ENCODE results near the gene ZNF76. TPM values are rescaled to one million over a fixed set of nuclear protein-coding genes. Genes with fewer than 3 reads are reported as not detected.
A peak's percentile ranks its signal among the peaks of the same experiment; 100 is the strongest.

ZNF76 gene
- total and polyA plus RNA-seq, 2 of the 13 experiments (the other 11 are each of a cell fraction or from before 2014, with no cell fraction given), result 13.2 to 26.4 TPM

DNA sequence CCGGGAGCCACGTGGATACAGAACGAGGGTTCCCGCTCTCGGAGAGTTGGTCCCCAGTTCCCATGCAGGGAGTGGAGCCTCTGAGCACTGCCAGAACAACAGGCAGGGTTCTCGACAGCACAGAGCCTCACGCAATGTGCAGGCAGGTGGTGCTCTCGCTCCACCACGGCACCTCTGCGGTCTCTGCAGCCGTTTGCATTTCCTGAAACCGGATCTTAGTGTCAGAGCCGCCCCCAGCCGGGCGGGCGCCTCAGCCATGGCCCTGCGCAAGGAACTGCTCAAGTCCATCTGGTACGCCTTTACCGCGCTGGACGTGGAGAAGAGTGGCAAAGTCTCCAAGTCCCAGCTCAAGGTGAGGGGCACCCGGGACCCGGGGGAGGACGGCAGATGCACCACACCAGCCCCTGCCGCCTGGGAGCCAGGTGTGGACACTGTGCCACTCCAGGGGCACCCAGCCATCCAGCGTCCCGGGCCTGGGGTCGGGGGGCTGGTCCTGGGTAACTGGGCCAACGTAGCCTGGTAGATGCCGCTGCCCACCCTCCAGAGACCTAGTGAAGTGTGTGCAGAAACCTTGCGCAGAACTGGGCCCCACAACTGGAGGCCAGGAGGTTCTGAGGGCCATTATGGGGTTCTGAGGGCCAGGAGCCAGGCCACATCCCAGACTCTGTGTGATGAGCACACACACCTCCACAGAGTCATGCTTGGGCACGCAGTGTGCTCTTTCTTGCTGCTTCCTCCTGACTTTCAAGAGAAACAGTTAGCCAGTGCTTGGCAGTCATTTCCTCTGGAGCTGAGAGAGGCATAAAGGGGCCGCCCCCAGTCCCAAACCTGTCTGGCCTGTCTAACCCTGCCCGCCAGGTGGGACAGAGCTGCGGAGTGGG, 38.3 kb downstream of the ZNF76 start, which contains the start of gene DEF6 (continued):
- TF ChIP-seq ZNF496 (CRISPR knock-in tag; IDR thresholded peaks at IDR 0.05; ENCODE audit: insufficient replicate concordance) (no peak), ZNF451 (CRISPR knock-in tag; IDR thresholded peaks at IDR 0.05) (peak; percentile 60; the same call in 1 of the 2 replicates), YEATS4 (CRISPR knock-in tag; IDR thresholded peaks at IDR 0.05; ENCODE audit: borderline replicate concordance) (peak; percentile 73; the same call in 1 of the 2 replicates), ZSCAN31 (CRISPR knock-in tag; IDR thresholded peaks at IDR 0.05; ENCODE audit: low read depth) (0 out of 2 replicates have a peak, but pooled peaks have one; percentile 58), ELF3 (CRISPR knock-in tag; IDR thresholded peaks at IDR 0.05) (peak; percentile 99), ETV6 (CRISPR knock-in tag; conservative IDR thresholded peaks at IDR 0.05) (no peak; the same call in 1 of the 2 replicates), ZNF83 (CRISPR knock-in tag; IDR thresholded peaks at IDR 0.05; ENCODE audit: borderline replicate concordance) (no peak), SP140L (CRISPR knock-in tag; IDR thresholded peaks at IDR 0.05; ENCODE audit: borderline replicate concordance) (no peak), DR1 (CRISPR knock-in tag; IDR thresholded peaks at IDR 0.05) (0 out of 2 replicates have a peak, but pooled peaks have one; percentile 20), SMAD1 (CRISPR knock-in tag; IDR thresholded peaks at IDR 0.05; ENCODE audit: borderline replicate concordance, low read depth) (peak; percentile 89; the same call in 1 of the 2 replicates)
- TF ChIP-seq, protein P1, sequence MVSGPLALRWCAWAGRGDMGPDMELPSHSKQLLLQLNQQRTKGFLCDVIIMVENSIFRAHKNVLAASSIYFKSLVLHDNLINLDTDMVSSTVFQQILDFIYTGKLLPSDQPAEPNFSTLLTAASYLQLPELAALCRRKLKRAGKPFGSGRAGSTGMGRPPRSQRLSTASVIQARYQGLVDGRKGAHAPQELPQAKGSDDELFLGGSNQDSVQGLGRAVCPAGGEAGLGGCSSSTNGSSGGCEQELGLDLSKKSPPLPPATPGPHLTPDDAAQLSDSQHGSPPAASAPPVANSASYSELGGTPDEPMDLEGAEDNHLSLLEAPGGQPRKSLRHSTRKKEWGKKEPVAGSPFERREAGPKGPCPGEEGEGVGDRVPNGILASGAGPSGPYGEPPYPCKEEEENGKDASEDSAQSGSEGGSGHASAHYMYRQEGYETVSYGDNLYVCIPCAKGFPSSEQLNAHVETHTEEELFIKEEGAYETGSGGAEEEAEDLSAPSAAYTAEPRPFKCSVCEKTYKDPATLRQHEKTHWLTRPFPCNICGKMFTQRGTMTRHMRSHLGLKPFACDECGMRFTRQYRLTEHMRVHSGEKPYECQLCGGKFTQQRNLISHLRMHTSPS (CRISPR knock-in tag; IDR thresholded peaks at IDR 0.05; ENCODE audit: low read depth), result peak; percentile 77; the same call in 1 of the 2 replicates
- TF ChIP-seq, protein P2, sequence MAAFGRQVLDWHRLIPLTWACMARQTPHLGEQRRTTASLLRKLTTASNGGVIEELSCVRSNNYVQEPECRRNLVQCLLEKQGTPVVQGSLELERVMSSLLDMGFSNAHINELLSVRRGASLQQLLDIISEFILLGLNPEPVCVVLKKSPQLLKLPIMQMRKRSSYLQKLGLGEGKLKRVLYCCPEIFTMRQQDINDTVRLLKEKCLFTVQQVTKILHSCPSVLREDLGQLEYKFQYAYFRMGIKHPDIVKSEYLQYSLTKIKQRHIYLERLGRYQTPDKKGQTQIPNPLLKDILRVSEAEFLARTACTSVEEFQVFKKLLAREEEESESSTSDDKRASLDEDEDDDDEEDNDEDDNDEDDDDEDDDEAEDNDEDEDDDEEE (CRISPR knock-in tag; IDR thresholded peaks at IDR 0.05), result peak; percentile 89; the same call in 1 of the 2 replicates
- TF ChIP-seq, protein P3, sequence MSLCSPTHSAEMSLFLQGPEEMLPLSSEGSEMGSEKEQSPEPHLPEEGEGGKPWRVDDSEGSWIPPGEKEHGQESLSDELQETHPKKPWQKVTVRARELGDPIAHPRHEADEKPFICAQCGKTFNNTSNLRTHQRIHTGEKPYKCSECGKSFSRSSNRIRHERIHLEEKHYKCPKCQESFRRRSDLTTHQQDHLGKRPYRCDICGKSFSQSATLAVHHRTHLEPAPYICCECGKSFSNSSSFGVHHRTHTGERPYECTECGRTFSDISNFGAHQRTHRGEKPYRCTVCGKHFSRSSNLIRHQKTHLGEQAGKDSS (CRISPR knock-in tag; IDR thresholded peaks at IDR 0.05; ENCODE audit: borderline replicate concordance, low read depth), result peak; percentile 98
- TF ChIP-seq, protein P4, sequence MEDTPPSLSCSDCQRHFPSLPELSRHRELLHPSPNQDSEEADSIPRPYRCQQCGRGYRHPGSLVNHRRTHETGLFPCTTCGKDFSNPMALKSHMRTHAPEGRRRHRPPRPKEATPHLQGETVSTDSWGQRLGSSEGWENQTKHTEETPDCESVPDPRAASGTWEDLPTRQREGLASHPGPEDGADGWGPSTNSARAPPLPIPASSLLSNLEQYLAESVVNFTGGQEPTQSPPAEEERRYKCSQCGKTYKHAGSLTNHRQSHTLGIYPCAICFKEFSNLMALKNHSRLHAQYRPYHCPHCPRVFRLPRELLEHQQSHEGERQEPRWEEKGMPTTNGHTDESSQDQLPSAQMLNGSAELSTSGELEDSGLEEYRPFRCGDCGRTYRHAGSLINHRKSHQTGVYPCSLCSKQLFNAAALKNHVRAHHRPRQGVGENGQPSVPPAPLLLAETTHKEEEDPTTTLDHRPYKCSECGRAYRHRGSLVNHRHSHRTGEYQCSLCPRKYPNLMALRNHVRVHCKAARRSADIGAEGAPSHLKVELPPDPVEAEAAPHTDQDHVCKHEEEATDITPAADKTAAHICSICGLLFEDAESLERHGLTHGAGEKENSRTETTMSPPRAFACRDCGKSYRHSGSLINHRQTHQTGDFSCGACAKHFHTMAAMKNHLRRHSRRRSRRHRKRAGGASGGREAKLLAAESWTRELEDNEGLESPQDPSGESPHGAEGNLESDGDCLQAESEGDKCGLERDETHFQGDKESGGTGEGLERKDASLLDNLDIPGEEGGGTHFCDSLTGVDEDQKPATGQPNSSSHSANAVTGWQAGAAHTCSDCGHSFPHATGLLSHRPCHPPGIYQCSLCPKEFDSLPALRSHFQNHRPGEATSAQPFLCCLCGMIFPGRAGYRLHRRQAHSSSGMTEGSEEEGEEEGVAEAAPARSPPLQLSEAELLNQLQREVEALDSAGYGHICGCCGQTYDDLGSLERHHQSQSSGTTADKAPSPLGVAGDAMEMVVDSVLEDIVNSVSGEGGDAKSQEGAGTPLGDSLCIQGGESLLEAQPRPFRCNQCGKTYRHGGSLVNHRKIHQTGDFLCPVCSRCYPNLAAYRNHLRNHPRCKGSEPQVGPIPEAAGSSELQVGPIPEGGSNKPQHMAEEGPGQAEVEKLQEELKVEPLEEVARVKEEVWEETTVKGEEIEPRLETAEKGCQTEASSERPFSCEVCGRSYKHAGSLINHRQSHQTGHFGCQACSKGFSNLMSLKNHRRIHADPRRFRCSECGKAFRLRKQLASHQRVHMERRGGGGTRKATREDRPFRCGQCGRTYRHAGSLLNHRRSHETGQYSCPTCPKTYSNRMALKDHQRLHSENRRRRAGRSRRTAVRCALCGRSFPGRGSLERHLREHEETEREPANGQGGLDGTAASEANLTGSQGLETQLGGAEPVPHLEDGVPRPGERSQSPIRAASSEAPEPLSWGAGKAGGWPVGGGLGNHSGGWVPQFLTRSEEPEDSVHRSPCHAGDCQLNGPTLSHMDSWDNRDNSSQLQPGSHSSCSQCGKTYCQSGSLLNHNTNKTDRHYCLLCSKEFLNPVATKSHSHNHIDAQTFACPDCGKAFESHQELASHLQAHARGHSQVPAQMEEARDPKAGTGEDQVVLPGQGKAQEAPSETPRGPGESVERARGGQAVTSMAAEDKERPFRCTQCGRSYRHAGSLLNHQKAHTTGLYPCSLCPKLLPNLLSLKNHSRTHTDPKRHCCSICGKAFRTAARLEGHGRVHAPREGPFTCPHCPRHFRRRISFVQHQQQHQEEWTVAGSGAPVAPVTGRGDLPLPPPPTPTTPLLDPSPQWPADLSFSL (CRISPR knock-in tag; IDR thresholded peaks at IDR 0.05), result no peak
- TF ChIP-seq, protein P5, sequence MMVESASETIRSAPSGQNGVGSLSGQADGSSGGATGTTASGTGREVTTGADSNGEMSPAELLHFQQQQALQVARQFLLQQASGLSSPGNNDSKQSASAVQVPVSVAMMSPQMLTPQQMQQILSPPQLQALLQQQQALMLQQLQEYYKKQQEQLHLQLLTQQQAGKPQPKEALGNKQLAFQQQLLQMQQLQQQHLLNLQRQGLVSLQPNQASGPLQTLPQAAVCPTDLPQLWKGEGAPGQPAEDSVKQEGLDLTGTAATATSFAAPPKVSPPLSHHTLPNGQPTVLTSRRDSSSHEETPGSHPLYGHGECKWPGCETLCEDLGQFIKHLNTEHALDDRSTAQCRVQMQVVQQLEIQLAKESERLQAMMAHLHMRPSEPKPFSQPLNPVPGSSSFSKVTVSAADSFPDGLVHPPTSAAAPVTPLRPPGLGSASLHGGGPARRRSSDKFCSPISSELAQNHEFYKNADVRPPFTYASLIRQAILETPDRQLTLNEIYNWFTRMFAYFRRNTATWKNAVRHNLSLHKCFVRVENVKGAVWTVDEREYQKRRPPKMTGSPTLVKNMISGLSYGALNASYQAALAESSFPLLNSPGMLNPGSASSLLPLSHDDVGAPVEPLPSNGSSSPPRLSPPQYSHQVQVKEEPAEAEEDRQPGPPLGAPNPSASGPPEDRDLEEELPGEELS (CRISPR knock-in tag; IDR thresholded peaks at IDR 0.05), result peak; percentile 67; the same call in 1 of the 2 replicates
